GM20000 (cell line): ENCODE data around the gene ZNF544.
A peak's percentile ranks its signal among the peaks of the same experiment; 100 is the strongest.

Source experiments
- DNase-seq: peaks from one replicate; pipeline ENCODE4 v3.0.0; 2012; ENCODE audit warnings: low spot score
- TF ChIP-seq, protein P1 (sequence below): IDR thresholded peaks from 2 replicates; pipeline ENCODE4 v1.5.1; 2012; ENCODE audit warnings: mild to moderate bottlenecking, control low read depth; ENCODE audit errors: extremely low read depth, missing control alignments

ZNF544 gene

DNA sequence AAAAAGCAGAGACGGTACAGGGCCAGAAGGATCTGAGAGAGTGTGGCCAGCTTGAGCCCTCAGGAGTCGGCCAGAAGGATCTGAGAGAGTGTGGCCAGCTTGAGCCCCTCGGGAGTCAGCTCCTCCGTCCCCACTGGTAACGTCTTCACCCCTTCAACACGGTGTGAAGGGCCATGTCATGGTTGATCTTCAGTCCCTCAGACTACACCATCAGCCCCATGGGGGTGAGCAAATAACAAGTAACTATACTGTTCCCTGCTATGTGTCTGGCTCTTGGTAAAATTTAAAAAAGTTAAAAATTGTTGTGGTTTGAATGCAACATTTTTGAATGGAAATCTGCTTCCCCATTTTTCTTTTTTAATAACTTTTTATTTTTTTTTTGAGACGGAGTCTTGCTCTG, 48.5 kb downstream of the ZNF544 start:
- DNase-seq, result no peak
- TF ChIP-seq, protein P1, sequence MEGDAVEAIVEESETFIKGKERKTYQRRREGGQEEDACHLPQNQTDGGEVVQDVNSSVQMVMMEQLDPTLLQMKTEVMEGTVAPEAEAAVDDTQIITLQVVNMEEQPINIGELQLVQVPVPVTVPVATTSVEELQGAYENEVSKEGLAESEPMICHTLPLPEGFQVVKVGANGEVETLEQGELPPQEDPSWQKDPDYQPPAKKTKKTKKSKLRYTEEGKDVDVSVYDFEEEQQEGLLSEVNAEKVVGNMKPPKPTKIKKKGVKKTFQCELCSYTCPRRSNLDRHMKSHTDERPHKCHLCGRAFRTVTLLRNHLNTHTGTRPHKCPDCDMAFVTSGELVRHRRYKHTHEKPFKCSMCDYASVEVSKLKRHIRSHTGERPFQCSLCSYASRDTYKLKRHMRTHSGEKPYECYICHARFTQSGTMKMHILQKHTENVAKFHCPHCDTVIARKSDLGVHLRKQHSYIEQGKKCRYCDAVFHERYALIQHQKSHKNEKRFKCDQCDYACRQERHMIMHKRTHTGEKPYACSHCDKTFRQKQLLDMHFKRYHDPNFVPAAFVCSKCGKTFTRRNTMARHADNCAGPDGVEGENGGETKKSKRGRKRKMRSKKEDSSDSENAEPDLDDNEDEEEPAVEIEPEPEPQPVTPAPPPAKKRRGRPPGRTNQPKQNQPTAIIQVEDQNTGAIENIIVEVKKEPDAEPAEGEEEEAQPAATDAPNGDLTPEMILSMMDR, result no peak

DNA sequence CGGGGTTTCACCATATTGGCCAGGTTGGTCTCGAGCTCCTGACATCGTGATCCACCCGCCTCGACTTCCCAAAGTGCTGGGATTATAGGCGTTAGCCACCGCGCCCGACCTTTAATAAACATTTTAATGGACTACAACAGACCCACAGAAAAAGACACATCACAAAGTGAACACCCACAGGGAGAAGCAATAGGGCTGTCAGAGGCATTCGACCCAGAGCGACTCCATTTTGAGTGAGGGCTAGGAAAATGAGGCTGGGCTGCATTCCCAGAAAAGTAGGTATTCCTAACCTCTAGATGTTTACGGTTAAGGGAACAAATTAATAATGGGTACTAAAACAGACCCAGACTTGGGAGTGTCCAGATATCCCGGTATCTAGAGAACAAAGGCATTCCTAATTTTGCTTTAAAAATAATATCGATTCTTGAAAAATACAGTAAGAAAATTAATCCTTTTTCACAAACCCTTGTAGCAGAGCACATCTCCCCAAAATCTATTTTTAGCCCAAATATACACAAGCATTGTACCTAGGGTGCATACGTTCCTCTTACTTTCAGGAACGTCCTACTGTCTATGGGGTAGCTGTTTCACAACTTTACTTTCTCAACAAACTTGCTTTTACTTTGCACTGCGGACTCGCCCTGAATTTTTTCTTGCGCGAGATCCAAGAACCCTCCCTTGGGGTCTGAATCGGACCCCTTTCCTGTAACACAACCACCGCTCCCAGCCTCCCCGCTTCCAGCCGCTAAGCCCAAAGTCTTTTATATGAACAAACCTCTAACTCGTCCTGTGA, 49.2 kb downstream of the ZNF544 start:
- TF ChIP-seq, protein P1, result no peak
- DNase-seq, result no peak

DNA sequence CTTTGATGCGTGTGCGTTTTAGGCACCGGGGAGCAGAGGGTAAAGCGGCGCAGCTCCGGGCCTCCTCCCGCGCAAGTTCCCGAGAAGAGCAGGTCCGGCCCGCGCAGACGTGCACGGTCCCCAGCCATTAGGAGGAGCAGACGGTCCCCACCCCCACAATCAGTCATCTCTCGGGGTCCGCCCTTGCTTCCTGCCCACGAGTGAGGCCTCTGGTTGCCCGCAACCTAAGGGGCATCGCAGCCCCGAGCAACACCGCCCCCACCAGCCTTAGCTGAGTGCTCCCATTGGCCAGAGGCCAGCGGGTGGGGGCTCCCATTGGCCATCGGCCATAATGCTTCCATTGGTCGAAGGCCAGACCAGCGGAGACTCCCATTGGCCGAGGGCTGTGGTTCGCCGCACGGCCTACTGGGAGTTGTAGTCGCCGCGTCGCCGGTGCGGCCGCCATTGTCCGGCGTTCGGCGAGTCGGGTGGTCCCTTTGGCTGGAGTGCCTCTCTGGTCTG, 49.9 kb downstream of the ZNF544 start, which contains the start of gene ZNF8:
Gene ZNF8, plus strand, starts transcription at position 415 of the 501 bp plus-strand sequence. CDS start 127 bp downstream, outside the sequence.
- peak; percentile 97 for DNase-seq
- TF ChIP-seq, protein P1, result no peak

DNA sequence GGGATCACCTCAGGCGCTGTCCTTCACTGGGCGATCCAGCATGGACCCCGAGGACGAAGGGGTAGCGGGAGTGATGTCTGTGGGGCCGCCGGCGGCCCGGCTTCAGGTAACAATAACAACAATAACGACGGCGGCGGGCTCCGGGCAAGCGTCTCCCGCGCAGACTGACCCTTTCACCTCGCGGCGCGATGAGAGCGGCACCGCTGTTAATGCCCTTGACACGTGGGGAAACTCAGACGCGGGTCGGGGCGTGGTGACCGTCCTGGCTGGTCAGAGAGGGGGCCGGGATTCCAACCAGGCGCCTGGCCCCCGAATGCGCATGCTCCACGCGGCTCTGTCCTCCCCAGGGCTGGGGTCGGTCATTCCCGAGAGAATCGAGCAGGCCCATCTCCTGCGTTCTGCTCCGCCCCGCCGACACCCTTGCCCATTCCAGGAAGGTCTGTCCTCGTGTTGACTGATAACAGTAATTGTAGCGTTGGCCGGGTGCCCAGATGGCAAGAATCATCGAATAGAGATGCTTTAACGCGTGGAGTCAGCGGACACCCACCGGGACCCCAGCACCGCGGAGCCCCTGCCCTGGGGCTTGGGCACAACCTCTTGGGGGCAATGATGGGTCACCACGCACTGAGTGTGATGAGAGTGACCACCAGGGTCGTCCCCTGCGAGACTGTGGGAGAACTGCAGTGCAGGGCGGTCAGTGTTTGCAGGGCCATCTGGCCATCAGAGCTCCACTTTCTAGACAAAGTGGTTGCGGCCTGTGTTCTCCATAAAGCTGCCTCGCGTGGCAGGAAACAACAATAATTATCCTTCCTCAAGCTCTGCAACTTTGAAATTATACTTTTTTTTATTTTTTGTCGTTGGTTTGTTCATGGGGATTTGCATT, 50.6 kb downstream of the ZNF544 start:
- DNase-seq, result peak; percentile 52
- TF ChIP-seq, protein P1, result no peak

DNA sequence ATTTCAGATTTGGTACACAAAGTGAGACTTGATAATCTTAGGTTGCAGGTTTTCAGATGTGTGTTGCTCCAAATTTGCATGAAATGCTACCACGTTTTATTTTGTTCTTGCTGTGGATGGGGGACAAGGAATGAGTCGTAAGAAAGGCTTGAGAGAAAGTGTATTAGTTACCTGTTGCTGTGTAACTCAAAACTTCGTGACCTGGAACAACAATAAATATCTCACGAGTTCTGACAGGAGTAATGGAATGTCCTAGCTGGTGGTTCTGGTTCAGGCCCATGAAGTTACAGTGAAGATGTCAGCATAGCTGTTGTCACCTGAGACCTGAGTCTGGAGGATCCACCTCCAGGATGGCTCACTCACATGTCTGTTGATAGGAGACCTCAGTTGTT, 51.2 kb downstream of the ZNF544 start:
- DNase-seq, result no peak
- TF ChIP-seq, protein P1, result no peak

DNA sequence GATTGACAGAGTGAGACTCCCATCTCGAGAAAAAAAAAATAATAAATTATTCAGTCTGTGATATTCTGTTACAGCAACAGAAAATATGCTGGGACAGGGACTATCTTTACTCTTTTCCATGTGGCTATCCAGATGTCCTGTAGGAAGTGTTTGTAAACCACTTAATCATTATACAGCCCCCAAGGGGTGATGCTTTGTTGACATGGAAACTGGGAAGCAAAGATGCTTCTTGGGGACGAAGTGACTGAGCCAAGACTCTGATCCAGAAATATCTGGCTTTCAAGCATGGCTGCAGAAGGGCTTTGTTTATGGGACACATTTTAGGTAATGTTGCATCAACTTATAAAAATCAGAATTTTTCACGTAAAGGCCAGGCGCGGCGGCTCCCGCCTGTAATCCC, 55.5 kb downstream of the ZNF544 start:
- TF ChIP-seq, protein P1, result no peak
- DNase-seq, result no peak

DNA sequence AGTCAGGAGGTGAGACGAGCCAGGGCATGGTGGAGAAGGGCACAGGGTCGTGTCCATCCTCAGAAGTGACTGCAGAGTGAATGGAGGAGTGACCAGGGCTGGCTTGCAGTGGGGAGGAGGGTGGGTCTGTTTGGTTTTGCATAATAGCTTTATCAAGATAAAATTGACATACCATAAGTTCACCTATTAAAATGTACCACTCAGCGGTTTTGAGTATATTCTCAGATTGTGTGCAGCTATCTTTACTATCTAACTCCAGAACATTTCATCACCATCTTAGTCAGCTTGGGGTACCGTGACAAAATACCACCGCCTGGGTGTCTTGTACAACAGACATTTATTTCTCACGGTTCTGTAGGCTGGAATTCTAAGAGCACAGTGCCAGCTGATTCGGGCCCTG, 63.2 kb downstream of the ZNF544 start:
- no peak for DNase-seq
- TF ChIP-seq, protein P1, result no peak
